Duodenal mucosa (tissue), 2 donors: ENCODE results near the gene GGTLC2.

Experiments
- H3K27ac ChIP-seq: one replicate; pipeline ENCODE4 v1.7.0; 2013; ENCODE audit warnings: low read depth, low read length
- H3K27me3 ChIP-seq, 2 donors: one replicate each; pipeline ENCODE4 v1.7.0; 2013; ENCODE audit warnings: low read length in 2 of 2, control low read depth in 1 of 2; ENCODE audit not compliant: insufficient read depth in 2 of 2, control insufficient read depth in 1 of 2
- H3K36me3 ChIP-seq, 2 donors: one replicate each; pipeline ENCODE4 v1.7.0; 2013; ENCODE audit warnings: low read length in 2 of 2, control low read depth in 1 of 2; ENCODE audit not compliant: insufficient read depth in 2 of 2, control insufficient read depth in 1 of 2
- H3K4me1 ChIP-seq, 2 donors: one replicate each; pipeline ENCODE4 v1.7.0; 2013; ENCODE audit warnings: low read length in 2 of 2, control low read depth in 1 of 2; ENCODE audit not compliant: insufficient read depth in 2 of 2, control insufficient read depth in 1 of 2
- H3K4me3 ChIP-seq, 2 donors: one replicate each; pipeline ENCODE4 v1.7.0; 2013; ENCODE audit warnings: low read length in 2 of 2, low read depth in 1 of 2
- H3K9ac ChIP-seq, 2 donors: one replicate each; pipeline ENCODE4 v1.7.0; 2013; ENCODE audit warnings: low read length in 2 of 2, low read depth in 1 of 2
- H3K9me3 ChIP-seq, 2 donors: one replicate each; pipeline ENCODE4 v1.7.0; 2013; ENCODE audit warnings: low read length in 2 of 2, control low read depth in 1 of 2; ENCODE audit not compliant: control insufficient read depth in 1 of 2

GGTLC2 gene

DNA sequence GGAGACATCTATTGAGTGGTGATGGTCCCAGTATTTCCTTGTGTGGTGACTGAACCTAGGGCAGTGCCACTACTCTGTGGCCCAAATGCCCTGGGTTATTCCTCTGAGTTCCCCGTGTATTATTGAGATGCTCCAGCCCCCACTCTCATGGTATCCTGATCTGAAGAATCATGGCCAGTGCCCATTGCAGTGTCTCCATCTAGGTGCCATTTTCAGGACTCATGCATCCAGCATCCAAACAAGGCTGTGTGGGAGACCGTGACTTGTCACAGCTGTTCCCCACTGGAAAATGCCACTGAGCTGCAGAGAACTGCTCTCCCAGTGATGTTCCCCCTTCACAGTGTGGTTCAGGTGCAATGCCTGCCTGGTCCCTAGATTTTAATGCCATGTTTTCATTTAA lies 24.7 kb downstream of the GGTLC2 start:
- Histone ChIP-seq H3K9me3 (no peaks in the 10 kb centered on the region), H3K4me1 (peaks cover 0 to 3% of the 10 kb centered on the region in 2 donors), H3K27me3 (no peaks in the 10 kb centered on the region), H3K4me3 (no peak overlapping the region), H3K27ac (no peak overlapping the region), H3K9ac (no peak overlapping the region), H3K36me3 (no peaks in the 10 kb centered on the region)

- H3K27ac ChIP-seq, result no peak overlapping the region
- H3K9ac ChIP-seq, result no peak overlapping the region
- peaks cover 0 to 3% of the 10 kb centered on the region in 2 donors for H3K4me1 ChIP-seq
- H3K4me3 ChIP-seq, result no peak overlapping the region
- H3K9me3 ChIP-seq, result no peaks in the 10 kb centered on the region
- no peaks in the 10 kb centered on the region for H3K36me3 ChIP-seq
- no peaks in the 10 kb centered on the region for H3K27me3 ChIP-seq
Measured at GRCh38 chr22:22670076-22670795, 25.8 kb downstream of the GGTLC2 start.

DNA sequence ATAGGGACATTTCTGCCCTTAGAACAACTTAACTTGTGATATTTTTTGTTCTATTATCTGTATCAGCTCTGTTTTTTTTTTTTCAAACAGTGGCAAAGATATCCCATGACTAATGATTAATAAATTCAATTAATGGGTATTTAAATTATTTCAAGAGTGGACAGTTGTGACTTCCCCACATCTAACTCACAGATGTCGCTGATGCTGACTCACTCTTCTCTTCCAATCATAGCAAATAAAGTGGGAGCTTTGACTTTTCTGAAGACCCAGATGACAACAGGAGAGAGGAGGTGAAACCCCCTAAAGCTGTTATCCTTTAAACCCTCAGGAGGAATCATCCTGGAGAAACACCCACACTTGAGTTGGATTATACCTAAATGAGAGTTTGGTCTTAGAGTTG lies 27.1 kb downstream of the GGTLC2 start:
- no peak overlapping the region for H3K27ac ChIP-seq
- H3K9ac ChIP-seq, result no peak overlapping the region
- no peak overlapping the region for H3K4me3 ChIP-seq
- H3K4me1 ChIP-seq, result peaks cover 0 to 3% of the 10 kb centered on the region in 2 donors
- H3K36me3 ChIP-seq, result no peaks in the 10 kb centered on the region
- H3K27me3 ChIP-seq, result no peaks in the 10 kb centered on the region
- H3K9me3 ChIP-seq, result no peaks in the 10 kb centered on the region

DNA sequence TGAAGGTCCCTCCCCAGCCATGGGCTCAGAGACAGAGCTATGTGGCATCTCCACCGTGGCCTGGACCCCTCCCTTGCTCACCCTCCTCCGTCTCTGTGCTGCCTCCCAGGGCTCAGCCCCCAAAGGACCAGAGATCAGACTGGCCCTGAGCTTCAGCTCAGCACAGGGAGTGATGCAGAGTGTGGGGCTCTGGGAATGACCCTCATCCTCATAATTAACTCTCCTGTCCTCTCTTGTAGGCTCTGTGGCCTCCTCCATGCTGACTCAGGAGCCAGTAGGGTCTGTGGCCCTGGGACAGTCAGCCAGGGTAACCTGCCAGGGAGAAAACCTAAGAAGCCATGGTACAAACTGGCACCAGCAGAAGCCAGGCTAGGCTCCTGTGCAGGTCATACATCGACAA lies 28.7 kb downstream of the GGTLC2 start:
- H3K4me3 ChIP-seq, result no peak overlapping the region
- H3K4me1 ChIP-seq, result no peaks in the 10 kb centered on the region
- H3K36me3 ChIP-seq, result no peaks in the 10 kb centered on the region
- H3K27ac ChIP-seq, result no peak overlapping the region
- no peaks in the 10 kb centered on the region for H3K9me3 ChIP-seq
- H3K9ac ChIP-seq, result no peak overlapping the region
- no peaks in the 10 kb centered on the region for H3K27me3 ChIP-seq

GRCh38 chr22:22673628-22674027 lies 29.2 kb downstream of the GGTLC2 start:
- Histone ChIP-seq H3K4me3 (no peak overlapping the region), H3K27me3 (no peaks in the 10 kb centered on the region), H3K4me1 (no peaks in the 10 kb centered on the region), H3K36me3 (no peaks in the 10 kb centered on the region), H3K9ac (no peak overlapping the region), H3K9me3 (no peaks in the 10 kb centered on the region), H3K27ac (no peak overlapping the region)

DNA sequence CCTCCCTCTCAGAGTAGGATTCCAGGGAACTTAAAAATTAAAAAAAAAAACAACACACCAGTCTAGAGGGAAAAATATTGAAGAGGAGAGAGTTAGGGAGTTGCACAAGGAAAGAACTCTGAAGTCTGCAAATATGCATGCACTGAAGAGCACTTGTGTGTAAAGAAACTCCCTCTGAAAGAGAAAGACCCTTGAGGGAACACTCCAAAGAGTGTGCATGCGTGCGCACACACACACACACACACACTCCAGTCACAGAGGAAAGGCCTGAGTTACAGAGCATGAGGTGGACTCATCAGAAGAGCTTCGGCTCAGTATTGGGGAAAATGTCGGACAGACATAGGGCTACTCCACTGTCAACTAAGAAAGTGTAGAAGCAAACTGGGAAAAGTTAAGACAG lies 30.1 kb downstream of the GGTLC2 start:
- Histone ChIP-seq H3K9ac (no peak overlapping the region), H3K27me3 (no peaks in the 10 kb centered on the region), H3K9me3 (no peaks in the 10 kb centered on the region), H3K4me1 (no peaks in the 10 kb centered on the region), H3K4me3 (no peak overlapping the region), H3K36me3 (no peaks in the 10 kb centered on the region), H3K27ac (no peak overlapping the region)

DNA sequence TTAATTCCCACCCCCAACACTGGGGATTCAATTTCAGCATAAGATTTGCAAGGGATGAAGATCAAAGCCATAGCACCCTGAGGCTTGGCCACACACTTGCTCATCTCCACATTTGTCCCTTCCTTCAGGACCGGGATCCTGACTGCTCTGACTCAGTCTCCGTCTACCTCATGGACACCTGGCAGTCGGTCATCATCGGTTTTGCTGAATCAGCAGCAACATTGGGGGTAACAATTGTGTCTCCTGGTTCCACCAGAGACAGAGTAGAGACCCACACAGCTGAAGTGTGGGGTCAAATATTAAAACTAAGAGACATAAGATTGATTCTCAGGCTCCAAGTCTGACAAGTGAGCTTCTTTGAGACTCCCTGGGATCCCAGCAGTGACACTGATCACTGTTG lies 34.6 kb downstream of the GGTLC2 start:
- no peak overlapping the region for H3K4me3 ChIP-seq
- H3K4me1 ChIP-seq, result no peaks in the 10 kb centered on the region
- no peak overlapping the region for H3K27ac ChIP-seq
- H3K9ac ChIP-seq, result no peak overlapping the region
- no peaks in the 10 kb centered on the region for H3K27me3 ChIP-seq
- H3K9me3 ChIP-seq, result no peaks in the 10 kb centered on the region
- H3K36me3 ChIP-seq, result no peaks in the 10 kb centered on the region

DNA sequence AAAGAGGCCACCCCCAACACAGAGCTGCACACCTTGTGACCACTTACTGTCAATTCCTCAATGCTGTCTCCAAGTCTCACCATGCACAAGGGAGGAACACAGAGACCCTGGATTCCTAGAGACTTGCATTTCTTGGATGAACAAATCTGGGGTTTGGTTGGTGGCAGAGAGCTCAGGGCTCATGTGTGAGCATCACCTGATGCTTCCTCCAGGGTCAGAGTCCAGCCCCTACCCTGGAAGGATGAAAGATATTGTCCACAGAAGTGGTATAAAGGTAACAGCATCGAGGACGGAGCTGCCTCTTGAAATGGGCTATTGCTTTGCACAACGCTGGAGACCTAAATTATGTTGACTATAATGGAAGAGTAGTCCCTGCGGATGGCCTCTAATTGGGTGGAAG lies 36.0 kb downstream of the GGTLC2 start:
- Histone ChIP-seq H3K27ac (no peak overlapping the region), H3K9me3 (no peaks in the 10 kb centered on the region), H3K27me3 (no peaks in the 10 kb centered on the region), H3K4me1 (peaks cover 8 to 14% of the 10 kb centered on the region in 2 donors), H3K36me3 (no peaks in the 10 kb centered on the region), H3K4me3 (no peak overlapping the region), H3K9ac (no peak overlapping the region)

DNA sequence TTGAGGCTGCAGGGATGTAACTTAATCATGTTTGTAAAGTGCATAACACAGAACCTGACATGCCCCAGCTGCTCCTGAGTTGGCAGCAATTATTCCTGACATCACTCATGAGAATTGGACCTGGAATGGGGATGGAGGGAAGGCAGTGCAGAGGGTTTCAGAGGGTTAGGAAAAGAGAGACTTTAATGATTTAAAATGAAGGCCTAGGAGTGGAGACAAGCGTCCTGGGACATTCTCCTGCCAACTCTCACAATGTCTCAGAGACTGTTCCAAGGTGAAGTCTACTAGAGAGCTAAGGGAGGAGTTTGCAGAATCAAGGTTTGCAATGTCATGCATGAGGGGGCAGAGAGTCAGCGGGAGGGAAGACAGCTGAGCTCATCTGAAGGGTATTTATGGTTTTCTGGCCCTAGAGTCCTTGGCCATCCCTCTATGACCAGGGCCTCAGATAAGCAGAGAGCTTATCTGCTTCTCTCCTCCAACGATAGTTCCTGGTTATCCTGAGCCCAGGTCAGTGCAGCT lies 36.9 kb downstream of the GGTLC2 start:
- Histone ChIP-seq H3K9me3 (no peaks in the 10 kb centered on the region), H3K9ac (no peak overlapping the region), H3K27ac (no peak overlapping the region), H3K27me3 (no peaks in the 10 kb centered on the region), H3K4me1 (peaks cover 8 to 18% of the 10 kb centered on the region in 2 donors), H3K4me3 (no peak overlapping the region), H3K36me3 (no peaks in the 10 kb centered on the region)

DNA sequence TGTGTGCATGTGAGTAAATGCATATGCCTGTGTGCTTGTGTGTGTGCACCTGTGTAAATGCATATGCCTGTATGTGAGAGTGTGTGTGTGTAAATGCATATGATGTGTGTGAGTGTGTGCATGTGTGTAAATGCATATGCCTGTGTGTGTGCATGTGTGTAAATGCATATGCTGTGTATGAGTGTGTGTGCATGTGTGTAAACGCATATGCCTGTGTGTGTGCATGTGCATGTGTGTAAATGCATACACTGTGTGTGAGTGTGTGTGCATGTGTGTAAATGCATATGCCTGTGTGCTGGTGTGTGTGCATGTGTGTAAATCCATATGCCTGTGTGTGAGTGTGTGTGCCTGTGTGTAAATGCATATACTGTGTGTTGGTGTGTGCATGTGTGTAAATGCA lies 37.8 kb downstream of the GGTLC2 start:
- H3K36me3 ChIP-seq, result no peaks in the 10 kb centered on the region
- no peak overlapping the region for H3K27ac ChIP-seq
- H3K9ac ChIP-seq, result no peak overlapping the region
- H3K4me3 ChIP-seq, result no peak overlapping the region
- H3K4me1 ChIP-seq, result peaks cover 8 to 20% of the 10 kb centered on the region in 2 donors
- H3K9me3 ChIP-seq, result no peaks in the 10 kb centered on the region
- H3K27me3 ChIP-seq, result no peaks in the 10 kb centered on the region
